GM21381 (cell line): ENCODE measurements around the gene YWHAE.
"Not testable (repeated sequence)": the region's sequence is repeated elsewhere in the genome, so short reads cannot be mapped to it uniquely, and the experiment has no call there.

Experiments used
- ATAC-seq: cut with Tn5 transposase; IDR thresholded peaks from one replicate; pipeline ENCODE4 v1.9.1; 2021; ENCODE audit warnings: mild to moderate bottlenecking, moderate library complexity; ENCODE audit not compliant: unreplicated experiment

YWHAE gene

GRCh38 chr17:1331708-1332107 is 68.3 kb downstream of the YWHAE start:
- no peak for ATAC-seq

GRCh38 chr17:1329745-1330343 is 70.2 kb downstream of the YWHAE start:
- no peak for ATAC-seq

- ATAC-seq = no peak
Measured at GRCh38 chr17:1328437-1328836, 71.6 kb downstream of the YWHAE start.

- no peak for ATAC-seq
Measured at GRCh38 chr17:1325766-1326165, 74.3 kb downstream of the YWHAE start.

GRCh38 chr17:1324201-1324771 is 75.7 kb downstream of the YWHAE start:
- no peak for ATAC-seq

GRCh38 chr17:1323336-1323735 is 76.7 kb downstream of the YWHAE start:
- ATAC-seq = no peak

- ATAC-seq = no peak
Measured at GRCh38 chr17:1322480-1322879, 77.5 kb downstream of the YWHAE start.

- no peak for ATAC-seq
Measured at GRCh38 chr17:1322014-1322428, 78.0 kb downstream of the YWHAE start.

- ATAC-seq = no peak
Measured at GRCh38 chr17:1315891-1316403, 84.1 kb downstream of the YWHAE start.

GRCh38 chr17:1315409-1315808 is 84.6 kb downstream of the YWHAE start:
- ATAC-seq = no peak

GRCh38 chr17:1313270-1314005 is 86.6 kb downstream of the YWHAE start:
- ATAC-seq = no peak

GRCh38 chr17:1312261-1312870 is 87.7 kb downstream of the YWHAE start:
- ATAC-seq = no peak

GRCh38 chr17:1307829-1308228 is 92.2 kb downstream of the YWHAE start:
- not testable (repeated sequence) for ATAC-seq

- ATAC-seq = no peak
Measured at GRCh38 chr17:1304962-1305563, 95.0 kb downstream of the YWHAE start.

GRCh38 chr17:1304522-1304921 is 95.5 kb downstream of the YWHAE start:
- ATAC-seq = no peak

- ATAC-seq = no peak
Measured at GRCh38 chr17:1302761-1303160, 97.3 kb downstream of the YWHAE start.

GRCh38 chr17:1301546-1301945 is 98.5 kb downstream of the YWHAE start:
- no peak for ATAC-seq

- no peak for ATAC-seq
Measured at GRCh38 chr17:1300371-1300905, 99.6 kb downstream of the YWHAE start.

- ATAC-seq = no peak
Measured at GRCh38 chr17:1299552-1300370, 100.3 kb downstream of the YWHAE start.

GRCh38 chr17:1298606-1299005 is 101.4 kb downstream of the YWHAE start:
- no peak for ATAC-seq
